Measurements from ENCODE around the gene GNA12.

DNA sequence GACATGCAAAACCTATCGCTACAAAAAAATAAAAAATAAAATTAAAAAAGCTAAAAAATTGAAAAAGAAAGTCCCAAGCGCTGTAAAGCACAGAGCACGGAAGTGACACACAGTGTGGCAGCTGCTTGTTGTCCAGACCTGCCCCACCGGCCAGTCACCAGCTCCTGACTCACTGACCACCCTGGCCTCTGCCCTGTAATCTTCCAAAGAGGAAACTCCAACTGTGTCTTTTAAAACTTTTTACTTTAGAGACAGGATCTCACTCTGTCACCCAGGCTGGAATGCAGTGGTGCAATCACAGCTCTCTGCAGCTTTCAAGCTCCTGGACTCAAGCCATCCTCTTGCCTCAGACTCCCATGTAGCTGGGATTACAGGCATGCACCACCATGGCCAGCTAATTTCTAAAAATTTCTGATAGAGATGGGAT, 23.6 kb downstream of the GNA12 start:
- TF ChIP-seq, protein P1, sequence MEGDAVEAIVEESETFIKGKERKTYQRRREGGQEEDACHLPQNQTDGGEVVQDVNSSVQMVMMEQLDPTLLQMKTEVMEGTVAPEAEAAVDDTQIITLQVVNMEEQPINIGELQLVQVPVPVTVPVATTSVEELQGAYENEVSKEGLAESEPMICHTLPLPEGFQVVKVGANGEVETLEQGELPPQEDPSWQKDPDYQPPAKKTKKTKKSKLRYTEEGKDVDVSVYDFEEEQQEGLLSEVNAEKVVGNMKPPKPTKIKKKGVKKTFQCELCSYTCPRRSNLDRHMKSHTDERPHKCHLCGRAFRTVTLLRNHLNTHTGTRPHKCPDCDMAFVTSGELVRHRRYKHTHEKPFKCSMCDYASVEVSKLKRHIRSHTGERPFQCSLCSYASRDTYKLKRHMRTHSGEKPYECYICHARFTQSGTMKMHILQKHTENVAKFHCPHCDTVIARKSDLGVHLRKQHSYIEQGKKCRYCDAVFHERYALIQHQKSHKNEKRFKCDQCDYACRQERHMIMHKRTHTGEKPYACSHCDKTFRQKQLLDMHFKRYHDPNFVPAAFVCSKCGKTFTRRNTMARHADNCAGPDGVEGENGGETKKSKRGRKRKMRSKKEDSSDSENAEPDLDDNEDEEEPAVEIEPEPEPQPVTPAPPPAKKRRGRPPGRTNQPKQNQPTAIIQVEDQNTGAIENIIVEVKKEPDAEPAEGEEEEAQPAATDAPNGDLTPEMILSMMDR (IDR thresholded peaks at IDR 0.05): no peak
- no peak for TF ChIP-seq EZH2 (IDR thresholded peaks at IDR 0.05)

Data from neural progenitor cell (in vitro differentiated cells).